ENCODE results near the gene UNC93A.
"Not testable (repeated sequence)": the region's sequence is repeated elsewhere in the genome, so short reads cannot be mapped to it uniquely, and the experiment has no call there.

The UNC93A gene

GRCh38 chr6:167317172-167317571 lies 26.1 kb downstream of the UNC93A start:
- no peak for DNase-seq

GRCh38 chr6:167318354-167318753 lies 27.2 kb downstream of the UNC93A start:
- DNase-seq = not testable (repeated sequence)

GRCh38 chr6:167318856-167319255 lies 27.7 kb downstream of the UNC93A start:
- DNase-seq = not testable (repeated sequence)

DNA sequence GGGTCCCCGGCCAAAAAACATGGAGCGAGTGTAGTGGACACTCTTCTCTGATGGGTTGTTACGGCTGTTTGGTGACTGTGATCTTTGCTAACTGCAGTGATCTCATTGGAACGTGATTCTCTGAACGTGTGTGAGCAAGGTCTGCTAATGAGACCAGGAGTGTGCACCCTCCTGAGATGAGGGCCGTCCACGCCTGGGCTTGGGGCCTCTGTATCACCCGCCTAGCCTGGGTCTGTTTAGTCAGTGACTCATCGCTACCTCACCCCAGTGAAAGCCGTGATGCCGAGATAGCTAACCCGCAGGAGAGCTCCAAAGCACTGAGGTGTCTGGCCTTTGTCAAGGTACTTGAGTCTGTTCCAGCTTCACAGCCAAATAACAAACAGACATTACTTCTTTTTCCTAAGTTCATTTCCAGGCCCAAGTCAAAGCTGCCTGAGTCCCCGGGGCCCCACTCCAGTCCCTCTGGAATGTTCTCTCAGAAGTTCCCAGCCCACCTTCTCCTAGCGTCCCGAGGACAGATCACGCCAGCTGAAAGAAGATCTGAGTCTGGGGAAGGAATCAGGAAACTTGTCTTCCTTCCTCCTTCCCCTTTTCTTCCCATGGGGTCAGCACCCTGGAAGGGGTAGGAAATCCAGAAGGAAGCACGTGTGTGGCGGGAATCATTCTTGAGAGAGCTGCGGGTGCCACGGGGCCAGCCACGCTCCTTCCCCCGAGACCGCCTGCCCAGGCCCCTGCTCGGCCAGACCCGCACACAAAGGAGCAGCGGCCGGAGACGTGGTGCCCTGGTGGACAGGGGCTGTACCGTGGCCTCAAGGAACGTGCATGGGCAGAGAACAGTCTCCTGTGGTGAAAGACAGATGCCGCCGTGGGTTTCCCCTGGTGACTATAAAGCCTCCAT lies 29.0 kb downstream of the UNC93A start:
- not testable (repeated sequence) for DNase-seq

- DNase-seq = not testable (repeated sequence)
These were observed 29.6 kb downstream of the UNC93A start for GRCh38 chr6:167320754-167321056.

DNA sequence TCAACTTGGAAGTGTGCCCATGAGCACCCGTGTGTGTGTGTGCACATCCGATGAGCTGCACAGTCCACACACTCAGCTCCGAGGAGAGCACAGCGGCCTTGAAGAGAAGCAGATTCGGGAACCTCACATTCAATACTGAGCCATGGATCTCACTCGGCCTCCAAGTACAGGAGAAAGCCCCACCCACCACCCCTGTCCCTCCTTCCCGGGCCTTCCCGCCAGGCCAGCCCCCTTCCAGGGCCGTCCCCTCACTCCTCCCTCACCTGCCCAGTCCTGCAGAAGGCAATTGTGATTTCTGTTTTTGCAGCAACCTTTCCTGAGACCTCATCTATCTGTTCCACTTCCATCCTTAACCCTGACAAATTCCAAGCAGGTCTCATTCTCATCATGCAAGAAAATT lies 30.1 kb downstream of the UNC93A start:
- not testable (repeated sequence) for DNase-seq

DNA sequence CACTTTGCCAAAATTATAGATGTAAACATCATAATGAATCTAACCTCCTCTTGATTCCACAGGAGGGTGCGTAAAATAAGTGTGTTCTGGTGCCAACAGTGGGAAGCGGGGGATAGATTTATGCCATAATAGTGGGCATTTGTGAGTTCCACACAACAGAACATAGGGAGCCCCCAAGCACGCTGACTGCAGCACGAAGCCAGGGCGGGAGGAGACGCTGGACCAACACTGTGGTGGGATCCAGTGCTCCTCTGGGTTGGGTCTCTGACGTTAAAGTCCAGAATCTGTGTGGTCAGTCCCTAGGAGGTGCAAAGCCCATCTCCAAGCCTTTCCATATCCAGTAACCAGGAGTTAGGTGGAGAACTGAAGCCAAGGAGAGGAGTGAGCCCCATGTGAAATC lies 32.0 kb downstream of the UNC93A start:
- no peak for DNase-seq

DNA sequence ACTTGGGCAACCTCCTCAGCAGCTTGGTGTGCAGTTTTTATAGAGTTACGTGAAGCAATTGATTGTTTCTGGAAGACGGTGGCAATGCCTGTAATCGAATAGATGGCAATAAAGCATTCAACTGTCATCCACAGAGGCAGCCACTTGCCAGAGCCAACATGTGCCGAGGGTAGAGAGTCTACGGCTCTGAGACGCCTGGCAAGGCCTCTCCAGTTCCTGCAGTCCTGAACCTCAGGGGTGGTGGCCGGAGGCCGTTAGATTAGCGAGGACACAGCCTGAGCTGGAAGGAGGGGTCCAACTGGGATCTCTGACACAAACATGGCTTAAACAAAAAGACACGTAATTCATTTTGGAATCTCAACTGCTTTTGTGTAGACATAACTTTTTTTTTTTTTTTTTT lies 33.0 kb downstream of the UNC93A start:
- no peak for DNase-seq

DNA sequence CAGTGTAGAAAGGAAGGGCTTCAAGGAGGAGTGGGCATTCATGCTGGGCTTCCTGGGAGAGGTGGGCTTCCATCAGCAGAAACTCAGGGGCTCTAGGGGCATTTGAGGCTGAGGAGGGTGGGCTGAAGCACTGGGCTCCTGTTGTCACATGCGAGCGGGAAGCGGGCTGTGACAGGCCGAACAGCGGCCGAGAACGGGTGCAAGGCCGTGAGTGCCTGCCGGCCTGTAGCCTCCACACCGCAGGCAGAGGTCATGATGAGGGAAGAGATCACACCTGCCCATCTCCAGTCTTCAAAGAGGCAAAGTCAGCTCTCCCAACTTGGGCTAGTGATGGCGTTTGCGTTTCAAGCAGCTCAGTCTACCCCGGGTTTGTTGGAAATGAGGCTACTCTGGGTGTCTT lies 34.7 kb downstream of the UNC93A start:
- DNase-seq = no peak

- no peak for DNase-seq
These were observed 36.3 kb downstream of the UNC93A start for GRCh38 chr6:167327391-167327790.

- no peak for DNase-seq
These were observed 37.0 kb downstream of the UNC93A start for GRCh38 chr6:167328086-167328485.

DNA sequence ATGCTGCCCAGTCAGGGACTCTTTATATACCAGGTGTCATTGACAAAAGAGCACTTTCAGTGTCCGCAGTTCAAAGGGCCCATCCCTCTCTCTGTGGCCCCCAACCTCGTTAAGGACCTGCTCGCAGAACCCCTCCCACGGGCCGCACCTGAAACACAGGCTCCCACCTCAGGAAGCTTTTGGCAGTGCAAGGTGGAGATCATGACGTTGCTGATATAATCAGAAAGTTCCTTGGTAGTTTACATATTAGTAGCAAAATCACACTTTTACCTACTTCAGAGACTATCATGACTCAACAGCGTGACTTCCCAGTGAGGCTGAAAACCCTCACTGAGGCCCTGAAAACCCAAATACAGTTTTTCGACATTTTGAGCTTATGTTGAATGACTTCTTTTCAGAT lies 37.9 kb downstream of the UNC93A start:
- DNase-seq = no peak

DNA sequence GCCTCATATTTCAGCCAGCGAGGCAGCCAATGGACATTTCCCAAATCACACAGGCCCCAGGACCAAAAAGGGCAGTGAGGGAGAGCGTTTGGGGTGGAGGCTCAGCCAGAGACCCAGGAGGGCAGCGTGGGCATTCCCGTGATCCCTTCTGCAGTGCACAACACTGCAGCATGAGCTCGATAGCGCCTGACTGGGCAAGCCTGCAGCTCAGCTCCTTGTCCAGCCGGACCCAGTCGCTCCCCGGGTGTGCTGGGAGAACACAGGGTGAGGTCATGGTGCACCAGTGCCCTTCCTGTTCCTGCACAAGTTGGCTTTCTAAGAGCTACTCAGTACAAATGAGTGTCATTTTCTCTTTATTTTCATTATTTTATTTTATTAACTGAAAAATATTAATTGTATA lies 39.6 kb downstream of the UNC93A start:
- DNase-seq = no peak

DNA sequence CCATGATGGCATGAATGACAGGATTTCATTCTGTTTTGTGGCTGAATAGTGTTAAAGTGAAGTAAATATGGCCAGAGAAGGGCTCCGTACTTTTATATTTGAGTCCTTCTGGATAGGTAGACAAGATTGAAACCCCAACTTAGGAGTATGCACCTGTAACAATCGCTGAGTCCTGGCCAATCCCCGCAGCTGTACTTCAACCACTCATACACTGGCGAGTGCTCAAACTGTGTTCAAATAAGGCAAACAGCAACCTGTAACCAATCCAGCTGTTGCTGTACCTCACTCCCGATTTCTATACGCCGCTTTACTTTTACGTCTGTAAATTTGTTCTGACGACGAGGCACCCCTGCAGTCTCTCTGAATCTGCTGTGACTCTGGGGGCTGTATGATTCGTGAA lies 40.5 kb downstream of the UNC93A start:
- DNase-seq = no peak

DNA sequence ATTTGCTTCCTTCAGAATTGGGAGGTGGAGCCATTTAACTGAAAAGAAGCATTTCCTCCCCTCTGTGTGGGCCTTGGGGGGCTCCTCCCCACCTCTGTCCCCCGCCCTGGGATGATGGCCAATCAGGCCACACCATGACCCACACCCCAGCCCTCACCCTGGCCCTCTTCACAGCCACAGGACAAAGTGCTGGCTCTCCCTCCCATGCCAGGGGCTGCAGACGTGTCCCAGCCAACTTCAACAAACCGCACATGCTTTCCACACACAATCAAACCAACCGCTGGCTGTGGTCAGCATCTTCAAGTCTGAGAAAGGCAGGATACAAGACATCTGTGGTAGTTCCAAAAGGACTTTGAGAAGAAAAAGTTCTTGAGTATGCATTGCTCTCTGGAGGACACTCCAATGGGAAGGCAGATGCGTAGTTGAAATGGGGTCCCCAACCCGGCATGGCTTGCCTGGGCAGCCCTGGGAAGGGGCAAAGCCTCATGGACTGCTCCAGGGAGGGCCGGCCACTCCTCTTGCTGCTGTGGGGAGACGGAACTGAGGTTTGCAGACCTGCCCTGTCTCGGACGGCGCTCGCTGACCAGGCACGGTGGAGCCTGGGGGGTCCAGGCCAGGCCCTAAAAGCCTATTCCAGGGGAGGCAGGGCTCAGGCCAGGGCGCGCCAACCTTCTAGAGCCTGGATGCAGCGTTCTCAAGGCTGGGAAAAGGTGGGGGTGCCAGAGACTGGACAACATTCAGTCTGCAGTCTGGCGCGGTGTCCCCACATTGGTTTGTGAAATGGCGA lies 45.9 kb downstream of the UNC93A start:
- no peak for DNase-seq

DNA sequence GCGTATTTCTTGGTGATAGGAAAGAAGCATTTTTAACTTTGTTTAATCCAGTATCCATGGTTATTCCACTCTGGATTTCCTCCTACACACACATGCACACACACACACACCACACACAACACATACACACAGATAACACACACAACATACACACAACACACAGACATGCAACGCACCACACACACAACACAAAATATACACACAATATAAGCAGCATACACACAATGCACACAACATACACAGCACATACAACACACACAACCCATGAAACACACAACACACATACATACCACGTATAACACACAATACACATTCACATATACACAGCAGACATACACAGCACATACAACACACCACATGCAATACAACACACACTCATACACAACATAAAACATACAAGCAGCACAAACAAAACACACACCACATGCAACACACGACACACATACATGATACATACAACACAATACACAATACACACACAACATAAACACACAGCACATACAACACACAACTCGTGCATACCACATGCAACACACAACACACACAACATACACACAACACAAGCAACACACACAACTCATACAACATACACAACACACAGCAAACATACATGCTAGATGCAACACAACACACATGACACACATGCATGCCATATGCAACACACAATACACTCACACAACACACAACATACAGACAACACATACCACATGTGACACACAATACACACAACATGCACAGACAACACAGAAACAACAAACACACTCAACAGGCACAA lies 46.7 kb downstream of the UNC93A start:
- DNase-seq = no peak

GRCh38 chr6:167338541-167339117 lies 47.5 kb downstream of the UNC93A start:
- no peak for DNase-seq

DNA sequence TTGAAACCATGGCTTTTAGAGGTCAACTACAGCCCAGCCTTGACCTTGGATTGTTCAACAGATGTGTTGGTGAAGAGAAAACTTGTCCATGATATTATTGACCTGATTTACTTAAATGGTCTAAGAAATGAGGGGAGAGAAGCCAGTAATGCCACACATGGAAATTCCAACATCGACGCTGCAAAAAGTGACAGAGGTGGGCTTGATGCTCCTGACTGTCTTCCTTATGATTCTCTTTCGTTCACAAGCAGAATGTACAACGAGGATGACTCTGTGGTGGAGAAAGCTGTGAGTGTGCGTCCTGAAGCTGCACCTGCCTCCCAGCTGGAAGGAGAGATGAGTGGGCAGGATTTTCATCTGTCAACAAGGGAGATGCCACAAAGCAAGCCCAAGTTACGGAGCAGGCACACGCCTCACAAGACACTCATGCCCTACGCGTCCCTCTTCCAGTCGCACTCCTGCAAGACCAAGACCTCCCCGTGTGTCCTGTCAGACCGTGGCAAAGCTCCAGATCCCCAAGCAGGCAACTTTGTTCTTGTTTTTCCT lies 50.0 kb downstream of the UNC93A start:
- no peak for DNase-seq

GRCh38 chr6:167341665-167342655 lies 50.8 kb downstream of the UNC93A start:
- DNase-seq = no peak

- no peak for DNase-seq
These were observed 51.9 kb downstream of the UNC93A start for GRCh38 chr6:167342879-167343610.

DNA sequence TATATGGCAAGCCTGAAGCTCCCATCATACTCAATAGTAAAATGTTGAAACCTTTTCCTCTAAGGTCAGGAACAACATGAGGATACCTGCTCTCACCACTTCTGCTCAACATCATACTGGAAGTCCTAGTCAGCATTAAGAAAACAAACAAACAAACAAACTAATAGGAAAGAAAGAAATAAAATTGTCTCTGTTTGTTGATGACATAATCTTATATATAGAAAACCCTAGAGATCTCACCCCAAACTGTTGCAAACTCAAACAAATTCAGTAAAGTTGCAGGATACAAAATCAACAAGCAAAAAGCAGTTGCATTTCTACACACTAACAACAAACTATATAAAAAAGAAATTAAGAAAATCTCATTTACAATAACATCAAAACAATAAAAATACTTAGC lies 54.2 kb downstream of the UNC93A start:
- no peak for DNase-seq
